SH-SY5Y (cell line): ENCODE data around the gene ARSA.

Experiments used
- GATA2 ChIP-seq: IDR thresholded peaks from 2 replicates; pipeline ENCODE4 v1.6.1; 2011; ENCODE audit warnings: mild to moderate bottlenecking, low read depth, low read length
- GATA3 ChIP-seq: IDR thresholded peaks from 2 replicates; pipeline ENCODE4 v1.6.1; 2011; ENCODE audit warnings: low read depth, mild to moderate bottlenecking, low read length, moderate library complexity

DNA sequence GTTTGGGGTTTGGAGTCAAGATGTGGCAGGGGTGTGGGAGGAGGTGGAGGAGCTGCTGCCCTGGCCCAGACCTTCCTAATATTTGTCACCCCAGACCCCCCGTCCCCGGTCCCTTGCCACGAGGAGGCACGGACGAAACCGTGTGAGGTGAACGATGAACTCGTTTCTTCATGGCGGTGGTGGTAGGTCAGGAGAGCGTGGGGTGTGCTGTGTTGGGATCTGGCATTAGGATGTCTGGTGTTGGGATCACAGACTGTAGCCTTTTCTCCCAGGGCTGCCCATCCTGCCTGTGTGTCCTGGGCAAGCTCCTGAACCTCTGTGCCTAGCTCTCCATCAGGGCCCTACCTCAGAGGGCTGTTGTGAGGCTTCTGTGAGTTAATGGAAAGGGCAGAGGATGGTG is 19.0 kb downstream of the ARSA start:
- TF ChIP-seq GATA2 (no peak), GATA3 (no peak)
